T-helper 1 cell treated with Interleukin-12 subunit alpha and Interleukin-12 subunit beta and Interleukin-4 antibody, amounts not matched to agents 30 ng/mL and 1 ng/mL, for 36 hours (primary cell): ENCODE data around the gene RAPGEF5. TPM values are rescaled to one million over a fixed set of nuclear protein-coding genes. Genes with fewer than 3 reads are reported as not detected.

Source experiments
- intact Hi-C: fragments of 100-400 bp; cut with micrococcal nuclease; formaldehyde crosslinking; loops from one replicate; pipeline ENCODE4 v1.15.1; 2024
- total RNA-seq: library from RNA; stranded (reverse); gene quantifications from 2 replicates; pipeline ENCODE4 v1.2.3, GENCODE V29; 2022

RAPGEF5 gene
- total RNA-seq, 1 donor from 2014 or later, result 0.17 TPM

DNA sequence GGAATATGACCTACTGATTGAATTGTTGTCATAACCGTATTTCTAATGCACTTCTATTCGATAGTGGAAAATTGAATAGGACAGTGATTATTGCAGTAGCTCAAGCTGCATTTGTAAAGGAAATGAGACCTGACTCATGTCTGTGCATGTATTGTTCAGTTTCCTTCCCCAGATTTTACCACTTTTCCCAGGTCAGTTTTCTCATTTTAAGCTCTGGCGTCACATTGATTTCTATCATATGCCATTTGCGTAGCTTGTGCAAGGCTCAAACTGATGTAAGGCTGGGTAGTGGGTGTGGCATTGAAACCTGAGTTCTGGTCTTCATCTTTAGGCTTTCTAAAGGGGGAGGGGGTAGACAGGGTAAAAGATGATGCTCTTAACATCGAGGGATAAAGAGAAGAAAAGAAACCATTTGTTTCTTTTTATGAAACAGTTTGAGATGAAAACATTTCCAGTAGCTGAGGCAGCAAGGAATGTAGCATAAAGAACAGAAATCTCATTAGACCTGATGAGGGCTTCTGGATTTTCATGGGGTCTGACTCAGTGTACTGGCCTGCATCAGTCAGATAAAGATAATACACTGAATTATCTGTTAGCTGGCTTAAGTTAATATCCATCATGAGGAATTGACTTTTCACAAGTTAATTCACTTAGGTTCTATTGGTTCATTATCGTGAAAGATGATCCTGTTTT is 229.0 kb downstream of the RAPGEF5 start:
- intact Hi-C loops, result no loop called here

DNA sequence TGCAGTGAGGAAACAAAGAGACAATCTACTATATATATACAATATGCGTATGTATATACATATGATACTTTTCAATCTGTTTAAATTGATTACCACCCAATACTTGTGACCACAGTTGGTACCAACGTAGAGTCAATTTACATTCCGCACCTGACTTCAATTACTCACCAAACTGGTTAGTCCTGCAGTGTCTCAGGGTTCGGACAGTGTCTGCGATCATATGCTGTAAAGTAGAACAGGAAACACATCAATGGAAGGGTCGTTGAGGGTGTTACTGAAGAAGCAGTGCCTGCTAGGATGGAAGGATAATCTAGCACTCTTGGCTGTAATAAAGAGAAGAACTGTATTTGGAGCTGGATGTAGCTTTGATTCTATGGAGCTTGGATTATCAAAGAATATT is 231.5 kb downstream of the RAPGEF5 start:
- intact Hi-C loops, result no loop called here

DNA sequence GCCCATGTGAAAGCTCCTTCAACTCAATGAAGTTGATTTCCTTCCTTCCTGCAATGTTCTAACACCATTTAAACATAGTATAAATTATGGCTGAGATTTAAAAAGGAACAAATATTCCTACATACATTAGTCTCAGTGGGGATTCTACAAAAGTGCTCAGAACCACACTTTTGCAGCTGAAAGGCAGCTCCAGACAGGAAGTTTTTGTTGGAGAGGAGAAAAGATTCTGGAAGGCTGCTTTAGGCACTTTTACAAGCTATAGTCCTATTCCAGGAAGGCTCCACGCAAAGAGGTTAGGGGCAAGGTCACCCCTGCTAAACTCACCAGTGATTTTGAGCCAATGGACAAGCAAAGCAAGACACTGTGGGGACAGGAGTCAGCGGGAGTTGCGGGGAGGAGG is 232.0 kb downstream of the RAPGEF5 start:
- intact Hi-C loops, result loop anchor here (5.0 kb wide), 1 partner anchor 47 kb away; no protein-coding TSS in a partner anchor

DNA sequence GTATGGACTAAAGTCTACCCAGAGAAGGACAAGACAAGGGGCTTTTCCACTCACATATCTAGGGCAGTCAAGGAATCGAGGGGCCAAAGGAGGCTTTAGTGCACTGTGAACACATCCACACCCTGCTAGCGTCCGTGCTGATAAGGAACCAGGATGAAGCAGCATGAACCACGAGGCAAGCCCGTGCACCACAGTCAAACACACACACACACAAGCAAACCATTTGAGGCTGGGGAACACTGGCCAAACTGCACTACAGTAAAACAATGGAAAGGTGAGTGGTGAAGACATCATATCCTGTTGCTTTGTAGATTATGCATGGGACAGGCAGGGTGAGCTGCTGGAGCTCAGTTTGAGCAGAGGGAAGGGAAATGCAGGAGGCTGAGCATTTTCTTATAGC is 233.8 kb downstream of the RAPGEF5 start:
- intact Hi-C loops, result loop anchor here (5.0 kb wide), 1 partner anchor 49 kb away; no protein-coding TSS in a partner anchor

DNA sequence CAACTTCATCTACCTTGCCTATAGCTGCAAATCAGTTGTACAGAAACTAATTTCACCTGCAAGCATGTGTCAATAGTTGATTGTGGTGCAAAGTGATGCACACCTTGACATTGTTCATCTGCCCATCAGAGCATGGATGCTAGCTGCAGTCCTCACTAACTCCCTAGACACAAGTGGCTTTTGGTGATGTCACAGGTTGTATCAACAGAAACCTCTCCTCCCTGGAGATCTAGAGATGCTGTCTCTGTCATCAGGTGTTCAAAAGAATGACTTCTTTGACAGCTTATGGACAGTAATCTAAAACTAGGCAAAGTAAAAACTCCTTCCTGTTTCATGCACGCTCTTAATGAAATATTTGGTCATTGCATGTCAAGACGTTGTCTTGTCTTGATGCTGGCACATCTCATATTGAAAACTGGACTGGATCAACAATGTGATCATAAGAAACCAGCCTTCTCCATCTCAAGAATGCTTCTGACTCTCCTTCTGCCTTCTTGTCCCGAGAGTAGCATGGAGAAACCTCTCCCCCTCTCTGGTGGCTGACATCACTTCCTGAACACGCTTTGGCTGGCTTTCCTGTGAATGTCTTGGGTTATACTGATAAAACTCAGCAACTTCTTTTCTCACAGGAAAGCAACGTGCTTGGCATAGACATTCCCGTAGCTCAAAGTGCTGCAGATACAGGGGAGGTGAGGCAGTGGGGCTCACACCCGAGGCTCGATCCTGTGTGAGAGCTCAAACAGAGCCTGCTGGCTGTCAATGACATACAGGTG is 235.1 kb downstream of the RAPGEF5 start:
- intact Hi-C loops, result loop anchor here (5.0 kb wide), 1 partner anchor 50 kb away; no protein-coding TSS in a partner anchor

DNA sequence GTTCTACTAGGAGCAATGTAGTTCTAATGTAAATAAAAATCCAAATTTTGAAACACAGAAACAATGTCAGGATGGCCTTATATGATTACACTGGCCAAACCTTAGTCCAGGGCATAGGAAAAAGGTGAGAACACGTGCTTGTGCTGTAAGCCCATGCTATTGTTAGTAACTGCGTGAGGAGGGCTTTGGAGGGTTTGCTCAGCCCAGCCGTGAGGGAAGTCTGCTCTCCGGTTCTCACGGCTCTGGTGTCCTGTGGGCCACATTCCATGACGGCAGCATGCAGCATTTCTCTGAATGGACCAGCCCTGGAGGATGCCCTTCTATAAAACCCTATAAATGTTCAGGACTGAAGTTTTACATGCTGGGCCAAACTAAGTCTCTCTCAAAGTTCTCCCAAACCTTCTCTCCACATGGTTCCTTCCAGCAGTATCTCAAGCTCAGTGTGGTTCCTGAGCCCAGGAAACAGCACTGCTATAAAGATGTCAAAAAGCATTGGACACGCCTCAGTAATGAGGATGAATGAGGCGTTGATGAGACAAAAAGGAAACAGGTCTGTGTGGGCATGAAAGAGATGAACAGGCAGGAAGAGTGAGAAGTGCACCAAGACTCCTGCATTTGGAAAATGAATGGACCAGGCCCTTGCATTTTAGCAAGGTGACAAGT is 236.4 kb downstream of the RAPGEF5 start:
- intact Hi-C loops, result loop anchor here (5.0 kb wide), 1 partner anchor 52 kb away; no protein-coding TSS in a partner anchor

DNA sequence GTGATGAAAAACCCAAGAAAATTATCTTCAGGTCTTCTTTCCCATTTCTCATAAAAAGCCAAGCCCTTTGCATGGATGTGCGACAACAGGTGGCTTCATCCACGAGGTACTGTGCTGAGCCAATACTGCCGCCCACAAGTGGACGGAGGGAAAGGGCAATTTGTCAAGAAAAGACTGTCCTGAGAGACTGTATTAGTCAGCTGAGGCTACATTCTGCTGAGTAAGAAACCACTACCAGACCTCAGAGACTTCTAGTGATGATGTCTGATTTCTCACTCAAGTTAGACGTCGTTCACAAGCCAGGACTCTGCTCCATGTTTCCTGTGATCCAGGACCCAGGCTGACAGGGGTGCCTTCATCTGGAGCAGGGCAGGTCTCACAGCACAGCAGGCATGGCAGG is 239.7 kb downstream of the RAPGEF5 start:
- intact Hi-C loops, result no loop called here

DNA sequence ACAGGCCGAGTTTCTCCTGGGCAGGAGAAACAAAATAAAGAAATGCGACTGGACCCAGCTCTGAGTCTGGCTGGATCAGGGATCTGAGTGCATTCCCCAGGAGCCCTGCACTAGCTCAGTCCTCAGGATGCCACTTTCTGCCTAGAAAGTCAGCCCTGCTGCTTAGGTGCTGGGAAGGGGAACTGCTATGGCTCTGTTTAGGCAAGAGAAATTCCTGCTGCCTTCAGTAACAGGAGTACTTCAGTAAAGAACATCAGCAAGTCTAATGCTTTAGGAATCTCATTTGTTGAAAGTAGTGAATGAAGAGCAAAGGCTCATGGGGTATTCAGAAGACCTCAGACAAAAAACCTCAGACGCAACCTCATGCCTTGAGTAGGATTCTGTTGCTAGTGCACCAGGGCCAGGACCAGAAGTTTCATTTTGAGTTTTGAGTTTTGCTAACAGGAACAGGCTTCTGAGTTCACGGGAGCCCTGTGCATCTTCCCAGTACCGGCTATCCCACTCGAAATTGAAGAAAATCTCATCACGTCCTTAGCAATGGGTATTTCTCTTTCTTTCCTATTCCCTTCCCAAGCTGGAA is 240.4 kb downstream of the RAPGEF5 start:
- intact Hi-C loops, result no loop called here

DNA sequence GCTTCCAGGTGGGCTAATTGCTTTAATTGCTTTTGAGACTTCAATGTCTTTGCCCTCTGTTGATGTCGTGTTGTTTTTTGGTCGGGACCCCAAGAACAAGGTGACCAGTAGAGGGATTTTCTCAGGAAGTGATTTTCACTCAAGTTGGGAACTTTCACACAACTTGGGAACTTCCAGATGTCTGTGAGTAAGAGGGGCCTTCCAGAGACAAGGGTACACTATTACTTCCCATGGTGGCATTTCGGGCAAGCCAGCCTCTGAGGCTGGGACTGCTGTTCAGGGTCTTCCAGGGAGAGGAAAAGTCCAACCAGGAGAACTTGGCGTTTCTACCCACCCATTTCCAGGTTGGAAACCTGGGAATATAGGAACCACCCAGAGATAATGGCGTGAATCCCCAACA is 241.3 kb downstream of the RAPGEF5 start:
- intact Hi-C loops, result no loop called here

DNA sequence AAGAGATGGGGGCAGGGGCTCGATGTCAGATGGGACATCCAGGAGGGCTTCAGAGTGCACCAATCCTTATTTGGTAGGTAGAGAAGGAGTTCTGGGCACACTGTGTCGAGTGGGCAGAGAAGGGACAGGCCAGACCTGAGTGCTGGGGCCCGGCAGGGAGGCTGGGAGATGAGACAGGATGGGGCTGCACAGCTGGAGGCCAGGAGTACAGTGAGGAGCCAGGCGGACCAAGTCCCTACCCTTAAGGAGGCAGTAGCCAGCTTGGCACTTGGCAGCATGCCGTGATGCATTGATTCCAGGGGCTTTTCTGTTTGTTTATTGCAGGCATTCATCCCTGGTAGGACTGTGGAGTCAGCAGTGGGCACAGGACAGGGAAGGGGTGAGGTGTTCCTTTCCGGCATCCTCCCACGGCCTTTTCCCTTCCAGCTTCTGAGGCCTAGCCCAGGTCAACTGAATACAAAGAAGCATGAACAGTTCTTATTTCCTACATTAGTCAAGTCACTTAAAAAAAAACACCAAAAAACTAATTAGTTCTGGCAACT is 242.4 kb downstream of the RAPGEF5 start:
- intact Hi-C loops, result no loop called here

DNA sequence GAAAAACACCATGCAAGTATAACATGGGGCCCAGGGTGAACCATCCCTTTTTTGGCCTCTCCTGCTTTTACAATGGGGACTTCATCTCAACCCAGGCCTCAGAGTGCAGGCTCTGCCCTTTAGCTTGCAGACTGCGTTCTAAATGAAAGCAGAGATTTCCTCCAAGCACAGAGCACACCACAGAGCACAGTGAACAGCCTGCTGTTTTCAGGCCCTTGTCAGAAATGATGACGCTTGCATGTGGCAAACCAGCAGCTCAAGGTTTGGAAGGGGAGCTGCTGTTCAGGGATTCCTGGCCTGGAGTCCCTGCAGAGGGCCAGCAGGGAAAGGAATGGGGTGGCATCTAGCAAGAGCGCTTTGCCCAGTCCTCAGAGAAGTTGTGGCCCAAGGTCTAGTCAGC is 243.9 kb downstream of the RAPGEF5 start:
- intact Hi-C loops, result no loop called here

DNA sequence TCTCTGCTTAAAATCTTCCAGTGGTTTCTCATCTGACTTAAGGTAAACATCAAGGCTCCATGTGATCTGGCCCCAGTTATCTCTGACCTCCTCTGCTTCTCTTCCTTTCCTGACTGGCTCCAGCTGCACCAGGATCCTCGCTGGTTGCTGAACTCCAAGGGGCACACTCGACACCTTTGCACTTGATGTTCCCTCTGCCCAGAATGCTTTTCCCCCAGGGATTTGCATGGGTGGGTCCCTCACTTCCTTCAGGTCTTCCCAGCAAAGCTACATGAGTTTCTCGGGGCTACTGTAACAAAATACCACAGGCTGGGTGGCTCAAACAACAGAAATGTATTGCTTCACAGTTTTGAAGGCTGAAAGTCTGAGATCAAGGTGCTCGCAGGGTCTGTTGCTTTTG is 245.3 kb downstream of the RAPGEF5 start:
- intact Hi-C loops, result loop anchor here (2.0 kb wide), 1 partner anchor 145 kb away; no protein-coding TSS in a partner anchor

DNA sequence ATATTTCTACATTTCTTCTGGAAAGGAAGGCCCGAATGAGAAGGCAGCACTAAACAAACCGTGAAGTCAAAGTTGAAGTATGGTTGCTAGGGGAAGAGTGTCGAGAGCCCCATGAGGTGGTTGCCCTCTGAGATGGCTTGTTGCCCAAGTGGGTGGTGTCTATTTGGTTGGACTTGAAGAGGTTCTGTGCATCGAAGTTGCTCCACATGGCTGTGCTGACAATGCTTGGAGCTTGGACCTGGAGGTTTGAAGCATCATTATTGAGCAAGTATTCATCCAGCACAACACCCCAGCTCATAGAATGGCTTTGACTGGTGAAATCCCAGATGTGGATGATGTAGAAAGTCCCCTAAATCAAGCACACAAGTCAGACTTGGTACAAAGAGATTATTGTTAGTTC is 246.1 kb downstream of the RAPGEF5 start:
- intact Hi-C loops, result loop anchor here (1.0 to 2.0 kb wide), 4 partner anchors 146 to 389 kb away; partner anchors contain the start of gene STEAP1B

DNA sequence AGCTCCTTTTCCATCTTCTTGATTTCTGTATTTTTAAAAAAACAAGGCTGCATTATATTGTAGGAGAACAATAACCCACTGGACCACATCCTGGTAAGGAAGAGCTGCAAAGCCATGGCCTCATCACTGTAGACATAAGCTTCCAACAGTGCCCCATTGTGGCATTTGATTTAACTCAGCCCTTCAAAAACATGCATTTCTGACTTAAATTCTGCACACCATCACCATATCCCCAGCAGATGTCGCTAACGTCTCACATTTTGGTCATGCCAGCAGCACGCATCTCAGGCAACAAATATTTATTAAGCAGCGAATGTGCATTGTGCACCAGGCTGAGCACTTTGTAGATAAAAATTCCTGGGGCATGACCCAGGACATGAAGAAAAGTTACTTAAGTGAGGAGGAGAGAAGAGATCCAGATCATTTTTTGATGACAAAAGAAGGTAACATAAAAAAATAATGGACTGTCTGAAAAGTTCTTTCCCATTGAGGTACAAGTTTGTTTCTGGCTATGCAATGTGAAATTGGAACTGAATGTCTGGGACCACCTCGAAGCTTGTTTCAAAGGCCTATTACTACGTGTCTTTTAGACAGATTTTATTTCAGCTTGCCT is 246.6 kb downstream of the RAPGEF5 start:
- intact Hi-C loops, result loop anchor here (1.0 to 2.0 kb wide), 4 partner anchors 146 to 390 kb away; partner anchors contain the start of gene STEAP1B

DNA sequence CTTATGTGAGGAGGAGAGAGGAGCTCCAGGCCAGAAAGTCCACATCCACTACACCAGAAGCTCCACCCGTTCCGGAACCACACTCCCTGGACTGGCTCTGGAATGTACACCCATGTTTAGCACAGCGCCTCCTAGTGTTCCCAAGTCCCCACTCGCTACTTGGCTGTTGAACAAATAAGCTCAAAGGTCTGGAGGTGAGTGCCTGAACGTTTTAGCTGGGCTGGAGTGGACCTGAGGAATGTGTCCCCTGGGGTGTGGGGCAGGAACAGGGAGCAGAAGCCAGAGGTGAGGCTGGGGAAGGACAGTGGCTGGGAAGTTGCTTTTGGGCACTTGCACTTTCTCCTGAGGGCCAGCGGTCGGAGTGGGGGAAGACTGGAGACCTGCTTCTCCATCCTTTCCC is 247.2 kb downstream of the RAPGEF5 start:
- intact Hi-C loops, result loop anchor here (1.0 to 2.0 kb wide), 4 partner anchors 147 to 391 kb away; partner anchors contain the start of gene STEAP1B

DNA sequence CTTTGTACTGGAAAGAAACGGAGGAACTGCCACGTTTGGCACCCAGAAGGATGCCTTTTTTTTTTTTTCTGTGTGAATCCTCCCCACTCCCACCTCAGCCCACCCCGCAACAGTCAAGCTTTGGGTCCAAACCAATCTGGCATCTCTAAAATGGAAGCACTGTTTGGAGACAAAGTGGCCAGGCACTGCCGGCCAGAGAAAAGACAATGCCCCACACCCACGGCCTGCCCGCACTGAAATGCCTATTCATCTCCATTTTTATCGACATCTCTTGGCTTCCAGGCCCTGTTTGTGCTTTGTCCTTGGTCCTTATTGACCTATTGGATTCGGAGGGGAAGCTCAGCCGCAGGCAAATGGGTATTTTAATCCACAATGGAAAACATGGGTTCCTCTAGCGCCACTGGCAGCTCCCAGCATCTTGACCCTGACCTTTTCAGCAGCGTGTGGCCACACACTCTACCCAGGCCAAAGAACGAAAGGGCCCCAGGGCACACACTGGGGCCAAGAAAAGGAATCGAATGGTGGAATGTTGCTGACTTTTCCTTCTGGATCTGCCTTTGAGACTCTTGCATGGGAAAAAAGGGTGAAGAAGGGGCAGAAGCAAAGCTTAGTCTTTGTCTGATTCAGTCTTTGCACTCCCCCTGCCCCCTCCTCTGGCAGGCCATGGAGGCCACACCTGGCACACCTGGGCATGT is 248.7 kb downstream of the RAPGEF5 start:
- intact Hi-C loops, result no loop called here

DNA sequence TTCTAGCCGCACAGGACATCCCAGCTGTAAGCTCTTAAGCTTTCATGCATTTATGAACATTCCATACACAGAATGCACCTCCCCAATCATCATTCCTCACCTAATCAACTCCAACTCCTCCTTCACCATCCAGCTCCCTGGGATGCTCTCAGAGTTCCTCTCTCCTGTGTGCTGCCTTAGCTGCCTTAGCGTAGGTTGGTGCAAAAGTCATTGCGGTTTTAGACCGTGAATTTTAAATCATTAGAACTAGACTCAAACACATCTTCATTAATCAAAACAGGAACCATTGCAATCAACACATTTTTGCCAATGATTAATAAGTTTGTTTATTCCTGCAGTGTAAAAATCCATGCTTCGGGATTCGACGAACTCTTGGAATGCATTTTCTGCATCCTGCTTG is 251.4 kb downstream of the RAPGEF5 start:
- intact Hi-C loops, result no loop called here

DNA sequence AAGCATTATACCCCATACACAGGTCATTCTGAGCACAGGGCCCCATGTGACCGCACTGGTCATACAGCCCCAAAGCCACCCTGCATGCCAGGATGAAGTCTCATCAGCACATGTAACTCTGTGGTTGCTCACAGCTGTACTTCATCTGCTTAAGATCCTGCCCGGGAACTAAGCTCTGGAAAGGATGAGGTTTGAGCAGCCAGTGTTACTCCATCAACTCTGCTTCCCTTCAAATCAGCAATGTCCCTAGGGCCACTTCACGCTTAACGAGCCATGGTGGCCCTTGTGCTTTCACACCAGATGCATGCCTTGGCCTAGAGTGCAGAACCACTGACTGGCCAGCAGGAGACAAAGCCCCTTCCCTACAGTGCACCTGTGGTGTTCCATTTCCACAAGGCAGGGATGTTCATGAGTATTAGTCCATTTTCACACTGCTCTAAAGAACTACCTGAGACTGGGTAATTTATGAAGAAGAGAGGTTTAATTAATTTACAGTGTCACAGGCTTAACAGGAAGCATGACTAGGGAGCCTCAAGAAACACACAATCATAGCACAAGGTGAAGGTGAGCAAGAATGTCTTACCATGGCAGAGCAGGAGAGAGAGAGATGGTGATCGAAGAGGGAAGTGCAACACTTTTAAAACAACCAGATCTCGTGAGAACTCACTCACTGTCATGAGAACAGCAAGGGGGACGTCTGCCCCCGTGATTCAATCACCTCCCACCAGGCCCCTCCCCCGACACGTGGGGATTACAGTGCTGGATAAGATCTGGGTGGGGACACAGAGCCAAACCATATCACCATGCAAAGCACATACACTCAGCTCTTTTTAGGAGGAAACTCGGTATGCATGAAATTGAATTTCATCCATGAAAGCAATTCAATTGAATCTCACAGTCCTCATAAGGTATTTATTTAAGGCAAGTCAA is 262.3 kb downstream of the RAPGEF5 start:
- intact Hi-C loops, result no loop called here

DNA sequence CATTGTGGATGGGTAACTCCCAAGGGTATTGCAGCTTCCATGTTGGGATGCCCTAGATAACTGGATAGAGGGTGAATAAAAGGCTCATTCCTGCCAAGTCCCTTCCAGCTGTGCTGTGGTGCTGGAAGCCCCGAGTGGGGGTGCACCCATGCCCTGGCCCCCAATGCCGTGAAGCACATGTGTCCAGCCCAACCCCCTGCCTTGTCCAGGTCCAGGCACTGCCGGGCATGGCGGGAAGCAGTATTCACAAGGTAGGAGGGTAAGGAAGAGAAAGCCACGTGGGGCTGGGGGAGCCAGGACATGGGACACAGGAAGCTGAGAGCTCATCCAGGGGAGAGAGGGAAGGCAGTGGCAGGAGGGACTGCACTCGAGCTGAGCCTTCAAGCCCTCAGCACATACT is 263.0 kb downstream of the RAPGEF5 start:
- intact Hi-C loops, result no loop called here
